Transverse colon (tissue), 4 donors: Measurements from ENCODE around the gene ZNF212. TPM values are rescaled to one million over a fixed set of nuclear protein-coding genes. Genes with fewer than 3 reads are reported as not detected.

Source experiments
- DNase-seq: peaks from one replicate; pipeline ENCODE4 v3.0.0-alpha.2; 2019
- H3K27ac ChIP-seq, 4 donors: fragments of 200-600 bp; sonication (generic); 2 replicates each; pipeline ENCODE4 v1.5.1; 2016 to 2018; ENCODE audit warnings: inconsistent platforms in 4 of 4
- H3K27me3 ChIP-seq: fragments of 200-600 bp; sonication (generic); 2 replicates; pipeline ENCODE4 v1.5.1; 2017; ENCODE audit warnings: inconsistent platforms
- H3K36me3 ChIP-seq, 4 donors: fragments of 200-600 bp; sonication (generic); 2 replicates each; pipeline ENCODE4 v1.5.1; 2017 to 2019; ENCODE audit warnings: inconsistent platforms in 4 of 4
- H3K4me1 ChIP-seq, 4 donors: fragments of 200-600 bp; sonication (generic); 2 replicates each; pipeline ENCODE4 v1.5.1; 2017 to 2020; ENCODE audit warnings: inconsistent platforms in 4 of 4
- H3K4me3 ChIP-seq, 4 donors: fragments of 200-600 bp; sonication (generic); 1 replicate in 1 of 4; 2 replicates in 3 of 4; pipeline versions ENCODE4 v1.5.1 to v1.6.1; 2017 to 2019; ENCODE audit warnings: inconsistent platforms in 4 of 4
- H3K9me3 ChIP-seq, 2 donors: fragments of 200-600 bp; sonication (generic); 2 replicates each; pipeline ENCODE4 v1.5.1; 2017 to 2019; ENCODE audit warnings: inconsistent platforms in 2 of 2
- CTCF ChIP-seq, 5 experiments: fragments of 200-600 bp in 3 of 5; fragments of 450-650 bp in 2 of 5; sonication (generic) in 3 of 5; IDR thresholded peaks; 1 replicate in 2 of 5; 2 replicates in 3 of 5; pipeline ENCODE4 v1.5.1; 2016 to 2017; ENCODE audit warnings: antibody characterized with exemption in 5 of 5, inconsistent platforms in 3 of 5, mild to moderate bottlenecking in 2 of 5, moderate library complexity in 1 of 5
- EP300 ChIP-seq: sonication (generic); formaldehyde crosslinking; IDR thresholded peaks from one replicate; pipeline ENCODE4 v1.6.1; 2017; ENCODE audit warnings: antibody characterized with exemption, low read depth
- POLR2A ChIP-seq: fragments of 450-650 bp; IDR thresholded peaks from one replicate; pipeline ENCODE4 v1.6.1; 2016; ENCODE audit warnings: antibody characterized with exemption, mild to moderate bottlenecking, moderate library complexity
- POLR2AphosphoS5 ChIP-seq, 3 donors: sonication (generic); formaldehyde crosslinking; IDR thresholded peaks; one replicate each; pipeline ENCODE4 v1.6.1; 2016; ENCODE audit warnings: antibody characterized with exemption in 3 of 3
- whole genome bisulfite sequencing, 2 donors: methylation state at CpG; one replicate each; pipeline ENCODE4 v1.1.5; 2018; ENCODE audit warnings: low coverage in 1 of 2; 5-methylcytosine and 5-hydroxymethylcytosine counted together
- in situ Hi-C, 4 donors: fragments of 200-750 bp; cut with MboI; loops; one replicate each; pipeline versions ENCODE4 v1.15.0 to v1.15.1; 2017; ENCODE audit warnings: low sequenced_read_pairs in 3 of 4, low pct_ligation_motif_present in 1 of 4, low pct_unique_long_range_greater_than_20kb in 1 of 4
- intact Hi-C: fragments of 100-400 bp; cut with DNase I; formaldehyde crosslinking; loops from one replicate; pipeline ENCODE4 v1.15.1; 2023; ENCODE audit warnings: low total_unique reads
- total RNA-seq, 4 donors: library from RNA; depleted of rRNA; stranded (reverse); fragments of >200 nt; gene quantifications; one replicate each; pipeline ENCODE4 v1.1.0, GENCODE V29; 2016

Gene ZNF212
- total RNA-seq, 4 donors from 2014 or later, result 2.4 to 22.1 (median 9.5) TPM

- Histone ChIP-seq H3K4me3 (no peak overlapping the region), H3K9me3 (no peaks in the 10 kb centered on the region), H3K27me3 (no peaks in the 10 kb centered on the region), H3K36me3 (peaks cover 0 to 21% (median 6%) of the 10 kb centered on the region in 4 donors), H3K27ac (no peak overlapping the region), H3K4me1 (peaks cover 0 to 7% (median 6%) of the 10 kb centered on the region in 4 donors)
- TF ChIP-seq CTCF (IDR thresholded peaks at IDR 0.05) (no peak), POLR2A (no peak), EP300 (no peak), POLR2AphosphoS5 (IDR thresholded peaks at IDR 0.05) (no peak)
- intact Hi-C loops, result no loop called here
- in situ Hi-C loops, result no loop called here
- no peak for DNase-seq
- 97% methylated on average over 2 of the region's 2 CpGs; no CpG with 5 or more reads in 1 of the 2 donors for WGBS, 2 donors
Measured at GRCh38 chr7:149257146-149257545, 17.7 kb downstream of the ZNF212 start.

GRCh38 chr7:149261316-149261828, 21.9 kb downstream of the ZNF212 start:
- DNase-seq, result no peak
- in situ Hi-C loops (no loop called here), intact Hi-C loops (no loop called here)

GRCh38 chr7:149261829-149262617, 22.6 kb downstream of the ZNF212 start, which contains the start of gene ZNF783:
Gene ZNF783, plus strand, starts transcription at chr7:149262196. Its CDS starts 138 bp downstream, at chr7:149262334.
- TF ChIP-seq EP300 (no peak), POLR2A (peak; percentile 39), POLR2AphosphoS5 (IDR thresholded peaks at IDR 0.05) (peak in 2 of 3 donors; percentile 39 to 54), CTCF (IDR thresholded peaks at IDR 0.05) (peak; percentile 29 to 89 (median 75))
- H3K36me3 ChIP-seq, result peaks cover 0 to 10% (median 5%) of the 10 kb centered on the region in 4 donors
- peaks cover 6 to 22% (median 14%) of the 10 kb centered on the region in 4 donors for H3K4me1 ChIP-seq
- WGBS, 2 donors, result 1% methylated on average over 74 of the region's 115 CpGs; no CpG with 5 or more reads in 1 of the 2 donors
- peak within 1 kb of the TSS; percentile 52 to 72 (median 58) for H3K4me3 ChIP-seq
- no peaks in the 10 kb centered on the region for H3K9me3 ChIP-seq
- in situ Hi-C loops (no loop called here), intact Hi-C loops (no loop called here)
- H3K27ac ChIP-seq, result peak within 1 kb of the TSS; percentile 87 to 92 (median 88)
- peak; percentile 90 for DNase-seq
- H3K27me3 ChIP-seq, result no peaks in the 10 kb centered on the region

More at GRCh38 chr7:149261316-149261828, 21.9 kb downstream of the ZNF212 start:
- Histone ChIP-seq H3K9me3 (no peaks in the 10 kb centered on the region), H3K36me3 (peaks cover 0 to 4% (median 2%) of the 10 kb centered on the region in 4 donors), H3K27me3 (no peaks in the 10 kb centered on the region), H3K27ac (peak overlapping the region; percentile 87 to 92 (median 88)), H3K4me3 (peak overlapping the region; percentile 20 to 72 (median 54)), H3K4me1 (peaks cover 6 to 22% (median 14%) of the 10 kb centered on the region in 4 donors)
- WGBS, 2 donors, result 2 to 5% methylated on average over 7 to 16 of the region's 16 CpGs
- TF ChIP-seq POLR2A (no peak), CTCF (IDR thresholded peaks at IDR 0.05) (no peak), POLR2AphosphoS5 (IDR thresholded peaks at IDR 0.05) (no peak), EP300 (no peak)

DNA sequence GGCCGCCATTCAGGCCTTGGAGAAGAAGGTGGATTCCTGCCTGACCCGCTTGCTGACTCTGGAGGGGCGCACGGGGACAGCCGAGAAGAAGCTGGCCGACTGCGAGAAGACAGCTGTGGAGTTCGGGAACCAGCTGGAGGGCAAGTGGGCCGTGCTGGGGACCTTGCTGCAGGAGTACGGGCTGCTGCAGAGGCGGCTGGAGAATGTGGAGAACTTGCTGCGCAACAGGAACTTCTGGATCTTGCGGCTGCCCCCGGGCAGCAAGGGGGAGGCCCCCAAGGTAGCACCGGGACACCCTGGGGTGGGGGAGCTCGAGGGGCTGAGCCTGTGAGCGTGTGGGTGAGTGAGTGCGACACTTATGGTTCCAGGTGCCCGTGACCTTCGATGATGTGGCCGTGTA, 27.0 kb downstream of the ZNF212 start:
- intact Hi-C loops (no loop called here), in situ Hi-C loops (no loop called here)
- peaks cover 0 to 32% (median 8%) of the 10 kb centered on the region in 4 donors for H3K36me3 ChIP-seq
- H3K27ac ChIP-seq, result no peak overlapping the region
- no peaks in the 10 kb centered on the region for H3K27me3 ChIP-seq
- H3K4me1 ChIP-seq, result peaks cover 6 to 16% (median 11%) of the 10 kb centered on the region in 4 donors
- H3K4me3 ChIP-seq, result no peak overlapping the region
- no peak for DNase-seq
- TF ChIP-seq POLR2A (no peak), CTCF (IDR thresholded peaks at IDR 0.05) (no peak), EP300 (no peak), POLR2AphosphoS5 (IDR thresholded peaks at IDR 0.05) (no peak)
- H3K9me3 ChIP-seq, result no peaks in the 10 kb centered on the region
- WGBS, 2 donors, result 70 to 95% methylated on average over 2 to 20 of the region's 21 CpGs
